Subcutaneous adipose tissue (tissue), 4 donors: Measurements from ENCODE around the gene PLCD4. TPM values are rescaled to one million over a fixed set of nuclear protein-coding genes. Genes with fewer than 3 reads are reported as not detected.

Source experiments
- CTCF ChIP-seq: fragments of 450-650 bp; IDR thresholded peaks from one replicate; pipeline ENCODE4 v1.5.1; 2016; ENCODE audit warnings: low read depth, mild to moderate bottlenecking, control low read depth, antibody characterized with exemption, moderate library complexity
- total RNA-seq, 4 donors: library from RNA; depleted of rRNA; stranded (reverse); fragments of >200 nt; gene quantifications; one replicate each; pipeline ENCODE4 v1.1.0, GENCODE V29; 2016

Gene PLCD4
- total RNA-seq, 4 donors from 2014 or later, result 1.1 to 2.6 (median 1.6) TPM

- TF ChIP-seq CTCF, result no peak
Measured at GRCh38 chr2:218658671-218659257, 51.1 kb downstream of the PLCD4 start.

GRCh38 chr2:218659258-218659987 lies 51.7 kb downstream of the PLCD4 start, which contains the start of the genes BCS1L and ZNF142:
Gene BCS1L (plus strand): TSS chr2:218659683. CDS start chr2:218660988, 1,305 bp downstream.
Gene ZNF142 (minus strand): TSS chr2:218659623. CDS start chr2:218656429, 3,194 bp downstream.
- TF ChIP-seq CTCF, result no peak

- no peak for TF ChIP-seq CTCF
Measured at GRCh38 chr2:218659988-218660358, 52.3 kb downstream of the PLCD4 start.

- no peak for TF ChIP-seq CTCF
Measured at GRCh38 chr2:218662377-218662776, 54.7 kb downstream of the PLCD4 start.

- no peak for TF ChIP-seq CTCF
Measured at GRCh38 chr2:218662827-218663226, 55.1 kb downstream of the PLCD4 start.

- no peak for TF ChIP-seq CTCF
Measured at GRCh38 chr2:218663901-218664300, 56.2 kb downstream of the PLCD4 start.

GRCh38 chr2:218664653-218665052 lies 57.0 kb downstream of the PLCD4 start:
- no peak for TF ChIP-seq CTCF
